Measurements from ENCODE around the gene SRCAP. TPM values are rescaled to one million over a fixed set of nuclear protein-coding genes. Genes with fewer than 3 reads are reported as not detected.

Gene SRCAP
- polyA plus RNA-seq, 1 experiment = 3.1 TPM

DNA sequence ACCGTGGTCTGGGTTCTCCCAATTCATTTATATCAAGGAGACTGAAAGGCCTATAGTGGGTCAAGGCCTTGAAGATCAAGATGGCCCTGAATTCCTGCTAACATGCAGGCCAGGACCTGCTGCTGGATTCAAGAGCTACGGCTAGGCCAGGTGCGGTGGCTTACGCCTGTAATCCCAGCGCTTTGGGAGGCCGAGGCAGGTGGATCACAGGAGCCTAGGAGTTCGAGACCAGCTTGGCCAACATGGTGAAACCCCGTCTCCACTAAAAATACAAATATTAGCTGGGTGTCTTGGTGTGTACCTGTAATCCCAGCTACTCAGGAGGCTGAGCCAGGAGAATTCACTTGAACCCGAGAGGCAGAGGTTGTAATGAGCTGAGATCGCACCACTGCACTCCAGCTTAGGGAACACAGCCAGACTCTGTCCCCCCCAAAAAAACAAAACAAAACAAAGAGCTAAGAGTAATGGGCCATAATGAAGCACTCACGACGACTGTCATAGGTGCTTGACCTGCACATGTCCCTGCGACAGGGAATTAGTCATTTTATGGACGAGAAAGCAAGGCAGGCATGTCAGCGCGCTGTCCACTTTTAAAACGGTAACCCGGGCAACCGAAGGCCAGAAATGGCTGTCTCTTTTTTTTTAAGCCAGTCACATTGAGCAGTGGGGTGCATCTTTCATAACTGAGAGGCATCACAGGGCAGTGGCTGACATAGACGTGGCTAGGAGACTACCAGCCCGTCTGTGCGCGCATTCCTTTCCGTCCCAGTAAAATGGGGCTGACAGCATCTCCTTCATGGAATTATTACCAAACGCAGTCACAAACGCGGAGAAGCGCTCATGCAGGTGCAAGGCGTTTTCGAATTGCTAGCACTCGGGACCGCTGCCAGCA, 41.8 kb upstream of the SRCAP start:
- no peak for DNase-seq (ENCODE audit: low read depth, low spot score)
- TF ChIP-seq, protein P1, sequence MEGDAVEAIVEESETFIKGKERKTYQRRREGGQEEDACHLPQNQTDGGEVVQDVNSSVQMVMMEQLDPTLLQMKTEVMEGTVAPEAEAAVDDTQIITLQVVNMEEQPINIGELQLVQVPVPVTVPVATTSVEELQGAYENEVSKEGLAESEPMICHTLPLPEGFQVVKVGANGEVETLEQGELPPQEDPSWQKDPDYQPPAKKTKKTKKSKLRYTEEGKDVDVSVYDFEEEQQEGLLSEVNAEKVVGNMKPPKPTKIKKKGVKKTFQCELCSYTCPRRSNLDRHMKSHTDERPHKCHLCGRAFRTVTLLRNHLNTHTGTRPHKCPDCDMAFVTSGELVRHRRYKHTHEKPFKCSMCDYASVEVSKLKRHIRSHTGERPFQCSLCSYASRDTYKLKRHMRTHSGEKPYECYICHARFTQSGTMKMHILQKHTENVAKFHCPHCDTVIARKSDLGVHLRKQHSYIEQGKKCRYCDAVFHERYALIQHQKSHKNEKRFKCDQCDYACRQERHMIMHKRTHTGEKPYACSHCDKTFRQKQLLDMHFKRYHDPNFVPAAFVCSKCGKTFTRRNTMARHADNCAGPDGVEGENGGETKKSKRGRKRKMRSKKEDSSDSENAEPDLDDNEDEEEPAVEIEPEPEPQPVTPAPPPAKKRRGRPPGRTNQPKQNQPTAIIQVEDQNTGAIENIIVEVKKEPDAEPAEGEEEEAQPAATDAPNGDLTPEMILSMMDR (IDR thresholded peaks at IDR 0.05; ENCODE audit: low read depth, low read length) = no peak
- Histone ChIP-seq H3K27ac (ENCODE audit: low read depth, low read length) (peak overlapping the region; percentile 57), H3K27me3 (ENCODE audit: control insufficient read depth, insufficient read depth, low read length) (no peaks in the 10 kb centered on the region), H3K9me3 (ENCODE audit: control insufficient read depth, insufficient read depth, low read length) (no peaks in the 10 kb centered on the region), H3K4me3 (ENCODE audit: low read depth, low read length) (peak overlapping the region; percentile 61)
- CTCF ChIA-PET = no interaction called here
- POLR2A ChIA-PET = no interaction called here

DNA sequence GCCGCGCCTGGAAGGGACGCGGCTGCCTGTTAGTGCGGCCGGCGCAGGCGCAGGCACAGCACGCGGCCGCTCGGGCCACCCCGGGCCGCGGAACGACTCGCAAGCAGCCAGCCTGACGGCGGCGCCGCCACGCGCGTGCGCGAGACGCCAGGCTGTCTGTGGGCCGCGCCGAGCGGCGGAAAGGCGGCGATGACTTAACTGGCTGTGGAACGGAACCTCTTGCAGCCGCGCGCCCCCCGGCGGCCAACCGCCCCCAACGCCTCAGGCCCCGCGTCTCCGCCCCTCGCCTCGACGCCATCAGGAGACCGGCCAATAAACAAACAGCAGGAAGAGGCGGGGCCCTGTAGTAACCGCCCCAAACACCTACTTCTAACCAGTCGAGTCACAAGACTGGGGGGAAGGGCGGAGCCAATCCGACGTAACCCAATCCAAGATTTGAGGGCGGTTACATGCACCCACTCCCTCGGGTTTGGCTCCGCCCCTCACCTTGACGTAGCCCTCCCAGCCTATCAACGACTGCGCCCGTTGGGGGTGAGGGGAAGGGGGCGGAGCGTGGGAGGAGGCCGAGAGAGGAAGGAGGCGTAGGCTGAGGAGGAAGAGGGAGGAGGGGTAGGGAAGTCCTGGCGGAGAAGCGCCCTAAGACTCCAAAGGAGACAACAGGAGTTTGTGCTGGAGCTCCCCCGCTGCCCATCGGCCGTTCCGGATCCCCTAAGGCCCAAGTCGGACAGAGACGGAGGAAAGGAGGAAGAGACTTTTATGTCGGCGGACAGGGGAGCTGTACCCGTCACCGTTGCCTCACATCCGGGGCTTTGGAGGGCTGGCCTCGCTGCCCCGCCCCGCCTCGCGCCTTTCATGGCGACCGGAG, 40.9 kb upstream of the SRCAP start, which contains the start of gene FBRS:
Gene FBRS (plus strand): TSS at position 566 of the 865 bp plus-strand sequence. CDS start 1,088 bp downstream, outside the sequence.
- H3K27me3 ChIP-seq (ENCODE audit: control insufficient read depth, insufficient read depth, low read length) = no peaks in the 10 kb centered on the region
- ChIA-PET CTCF (interaction anchor here (0.9 kb wide), 2 partner anchors 36 to 39 kb away, joined by 3 to 4 read pairs; no protein-coding TSS in a partner anchor), POLR2A (interaction anchor here (0.6 to 1.9 kb wide), 14 partner anchors 8 to 1044 kb away, joined by 3 to 18 read pairs (median 4); partner anchors contain the start of genes CD2BP2 and PRR14)
- peak within 1 kb of the TSS; percentile 95 for H3K4me3 ChIP-seq (ENCODE audit: low read depth, low read length)
- no peaks in the 10 kb centered on the region for H3K9me3 ChIP-seq (ENCODE audit: control insufficient read depth, insufficient read depth, low read length)
- TF ChIP-seq, protein P1 (IDR thresholded peaks at IDR 0.05; ENCODE audit: low read depth, low read length) = peak; percentile 73
- peak within 1 kb of the TSS; percentile 100 for H3K27ac ChIP-seq (ENCODE audit: low read depth, low read length)
- peak; percentile 100 for DNase-seq (ENCODE audit: low read depth, low spot score)

DNA sequence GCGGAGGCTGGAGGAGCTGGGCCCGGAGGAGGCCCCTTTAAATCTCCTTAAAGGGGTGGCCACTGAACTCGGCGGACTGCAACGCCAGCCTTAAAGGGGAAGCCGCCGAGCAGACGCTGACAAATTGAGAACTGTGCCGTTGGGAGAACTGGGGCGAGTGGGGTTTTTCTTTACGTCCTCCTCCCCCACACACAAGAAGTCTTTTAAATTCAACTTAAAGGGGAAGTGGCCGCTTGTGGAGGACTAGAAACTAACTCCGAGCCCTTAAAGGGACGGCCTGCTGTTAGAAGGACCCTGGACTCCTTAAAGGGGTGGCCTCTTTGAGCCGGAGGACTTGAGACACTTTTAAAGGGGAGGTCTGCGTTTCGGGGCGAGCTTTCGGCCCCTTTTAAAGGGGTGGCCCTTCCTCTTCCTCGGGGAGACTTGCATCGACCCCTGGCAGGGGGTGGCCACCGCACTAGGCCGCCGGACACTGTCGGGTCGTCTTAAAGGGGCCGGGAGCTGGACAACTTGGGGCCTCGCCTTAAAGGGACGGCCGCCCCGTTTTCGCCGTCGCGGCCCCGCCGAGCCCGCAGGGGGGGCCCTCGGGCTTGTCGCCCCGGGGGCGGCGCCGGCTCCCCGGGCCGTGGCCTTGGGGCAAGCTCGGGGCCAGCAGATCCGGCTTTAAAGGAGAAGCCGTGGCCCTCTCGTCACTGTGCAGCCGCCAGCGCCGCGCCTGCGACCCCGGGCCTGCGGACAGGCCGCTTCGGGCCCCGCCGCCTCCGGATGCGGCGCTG, 40.1 kb upstream of the SRCAP start:
- TF ChIP-seq, protein P1 (IDR thresholded peaks at IDR 0.05; ENCODE audit: low read depth, low read length) = no peak
- H3K27me3 ChIP-seq (ENCODE audit: control insufficient read depth, insufficient read depth, low read length) = no peaks in the 10 kb centered on the region
- ChIA-PET CTCF (interaction anchor here (0.9 to 1.5 kb wide), 4 partner anchors 35 to 38 kb away, joined by 3 to 6 read pairs (median 4); no protein-coding TSS in a partner anchor), POLR2A (interaction anchor here (0.6 to 1.9 kb wide), 15 partner anchors 9 to 1045 kb away, joined by 3 to 18 read pairs (median 4); partner anchors contain the start of genes CD2BP2 and PRR14)
- peak overlapping the region; percentile 95 for H3K4me3 ChIP-seq (ENCODE audit: low read depth, low read length)
- H3K9me3 ChIP-seq (ENCODE audit: control insufficient read depth, insufficient read depth, low read length) = no peaks in the 10 kb centered on the region
- peak overlapping the region; percentile 100 for H3K27ac ChIP-seq (ENCODE audit: low read depth, low read length)
- DNase-seq (ENCODE audit: low read depth, low spot score) = peak; percentile 96

DNA sequence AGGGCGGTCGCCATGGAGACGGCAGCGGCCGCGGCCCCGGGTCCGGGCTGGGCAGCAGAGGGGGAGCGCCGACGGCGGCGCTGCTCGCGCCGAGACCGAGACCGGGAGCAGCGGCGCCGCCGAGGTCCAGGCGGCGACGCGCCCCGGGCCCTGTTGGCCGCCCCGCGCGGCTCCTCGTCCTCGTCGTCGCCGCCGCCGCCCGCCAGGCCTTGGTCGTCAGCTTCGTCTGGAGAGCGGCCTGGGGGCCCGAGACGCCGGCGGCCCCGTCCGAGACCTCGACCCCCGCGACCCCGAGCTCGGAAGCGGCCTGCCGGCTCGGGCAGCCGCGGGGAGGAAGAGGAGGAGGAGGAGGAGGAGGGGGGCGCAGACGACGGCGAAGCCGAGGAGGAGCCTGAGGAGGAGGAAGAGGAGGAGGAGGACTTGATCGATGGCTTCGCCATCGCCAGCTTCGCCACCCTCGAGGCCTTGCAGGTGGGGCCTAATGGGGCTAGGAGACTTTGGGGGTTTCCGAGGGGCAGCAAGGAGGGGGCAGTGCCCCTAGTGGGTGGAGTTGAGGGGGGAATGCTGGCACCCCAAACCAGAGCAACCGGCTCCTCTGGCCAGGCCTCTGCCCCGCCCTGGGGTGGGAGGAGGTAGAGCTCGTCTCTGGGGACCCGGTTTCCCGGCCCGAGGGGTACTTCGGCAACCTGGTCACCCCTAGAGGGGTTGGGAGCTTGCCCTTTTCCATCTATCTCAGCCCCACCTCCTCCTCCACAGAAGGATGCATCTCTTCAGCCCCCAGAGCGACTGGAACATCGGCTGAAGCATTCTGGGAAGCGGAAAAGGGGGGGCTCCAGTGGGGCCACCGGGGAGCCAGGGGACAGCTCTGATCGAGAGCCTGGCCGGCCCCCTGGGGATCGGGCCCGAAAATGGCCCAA, 39.2 kb upstream of the SRCAP start:
- POLR2A ChIA-PET = interaction anchor here (0.6 to 1.9 kb wide), 8 partner anchors 9 to 1046 kb away, joined by 3 to 18 read pairs (median 4); partner anchors contain the start of genes CD2BP2, PRR14 and SRCAP
- no peaks in the 10 kb centered on the region for H3K27me3 ChIP-seq (ENCODE audit: control insufficient read depth, insufficient read depth, low read length)
- CTCF ChIA-PET = interaction anchor here (1.0 to 1.5 kb wide), 2 partner anchors 34 to 37 kb away, joined by 5 to 6 read pairs; no protein-coding TSS in a partner anchor
- no peaks in the 10 kb centered on the region for H3K9me3 ChIP-seq (ENCODE audit: control insufficient read depth, insufficient read depth, low read length)
- peak overlapping the region; percentile 75 for H3K27ac ChIP-seq (ENCODE audit: low read depth, low read length)
- TF ChIP-seq, protein P1 (IDR thresholded peaks at IDR 0.05; ENCODE audit: low read depth, low read length) = peak; percentile 22; the same call in 1 of the 2 replicates
- H3K4me3 ChIP-seq (ENCODE audit: low read depth, low read length) = peak overlapping the region; percentile 95
- DNase-seq (ENCODE audit: low read depth, low spot score) = no peak

Measured in AG04450 (cell line).